OCI-LY1 (cell line): ENCODE data around the gene TRIM45.

Experiments used
- CTCF ChIP-seq: fragments of 200-600 bp; sonication (generic), shearing (Covaris generic); IDR thresholded peaks from 2 replicates; pipeline ENCODE4 v1.5.1; 2017; ENCODE audit warnings: mild to moderate bottlenecking, antibody characterized with exemption, low read length, moderate library complexity, mixed read lengths
- EZH2 ChIP-seq: fragments of 200-600 bp; sonication (generic), shearing (Covaris generic); IDR thresholded peaks from 2 replicates; pipeline ENCODE4 v1.8.0; 2017; ENCODE audit warnings: borderline replicate concordance, mixed run types, mild to moderate bottlenecking, antibody characterized with exemption, low read length, moderate library complexity, mixed read lengths

- TF ChIP-seq CTCF = no peak
- TF ChIP-seq EZH2 = no peak
These were observed 37.3 kb downstream of the TRIM45 start for GRCh38 chr1:117084231-117084630.
